KMS-11 (cell line): Measurements from ENCODE around the gene KLHL6.

Source experiments
- H2AFZ ChIP-seq: fragments of 200-600 bp; sonication (generic); 2 replicates; pipeline ENCODE4 v1.6.1; 2016; ENCODE audit warnings: antibody characterized with exemption, mixed run types, low read depth
- H3K27ac ChIP-seq: fragments of 200-600 bp; sonication (generic); 2 replicates; pipeline ENCODE4 v1.6.1; 2016; ENCODE audit warnings: mild to moderate bottlenecking, mixed run types
- H3K27me3 ChIP-seq: fragments of 200-600 bp; sonication (generic); 2 replicates; pipeline ENCODE4 v1.6.1; 2017; ENCODE audit warnings: mild to moderate bottlenecking, low read depth, mixed run types, moderate library complexity; ENCODE audit not compliant: insufficient read depth
- H3K36me3 ChIP-seq: fragments of 200-600 bp; sonication (generic); 2 replicates; pipeline ENCODE4 v1.6.1; 2017; ENCODE audit warnings: mild to moderate bottlenecking, mixed run types; ENCODE audit not compliant: insufficient read depth
- H3K4me1 ChIP-seq: fragments of 200-600 bp; sonication (generic); 2 replicates; pipeline ENCODE4 v1.6.1; 2016; ENCODE audit warnings: mild to moderate bottlenecking, low read depth, mixed run types; ENCODE audit not compliant: poor library complexity, severe bottlenecking
- H3K4me2 ChIP-seq: fragments of 200-600 bp; sonication (generic); 2 replicates; pipeline ENCODE4 v1.7.0; 2016; ENCODE audit warnings: mild to moderate bottlenecking, mixed run types
- H3K4me3 ChIP-seq: fragments of 200-600 bp; sonication (generic); IDR thresholded peaks from 2 replicates; pipeline ENCODE4 v1.6.1; 2017; ENCODE audit warnings: low read depth, low read length, mixed read lengths; ENCODE audit not compliant: insufficient read depth
- H3K79me2 ChIP-seq: fragments of 200-600 bp; sonication (generic); 2 replicates; pipeline ENCODE4 v1.6.1; 2016; ENCODE audit warnings: low read depth, mixed run types; ENCODE audit not compliant: insufficient read depth
- H3K9ac ChIP-seq: fragments of 200-600 bp; sonication (generic); 2 replicates; pipeline ENCODE4 v1.6.1; 2016; ENCODE audit warnings: mild to moderate bottlenecking, mixed run types
- H4K20me1 ChIP-seq: fragments of 200-600 bp; sonication (generic); 2 replicates; pipeline ENCODE4 v1.6.1; 2016; ENCODE audit warnings: mild to moderate bottlenecking, mixed run types; ENCODE audit not compliant: insufficient read depth
- TF ChIP-seq, protein P1 (sequence below): fragments of 200-600 bp; sonication (generic); conservative IDR thresholded peaks from 2 replicates; pipeline ENCODE4 v1.6.1; 2017; ENCODE audit warnings: low read depth, mild to moderate bottlenecking, antibody characterized with exemption, low read length, moderate library complexity, mixed read lengths

KLHL6 gene, protein sequence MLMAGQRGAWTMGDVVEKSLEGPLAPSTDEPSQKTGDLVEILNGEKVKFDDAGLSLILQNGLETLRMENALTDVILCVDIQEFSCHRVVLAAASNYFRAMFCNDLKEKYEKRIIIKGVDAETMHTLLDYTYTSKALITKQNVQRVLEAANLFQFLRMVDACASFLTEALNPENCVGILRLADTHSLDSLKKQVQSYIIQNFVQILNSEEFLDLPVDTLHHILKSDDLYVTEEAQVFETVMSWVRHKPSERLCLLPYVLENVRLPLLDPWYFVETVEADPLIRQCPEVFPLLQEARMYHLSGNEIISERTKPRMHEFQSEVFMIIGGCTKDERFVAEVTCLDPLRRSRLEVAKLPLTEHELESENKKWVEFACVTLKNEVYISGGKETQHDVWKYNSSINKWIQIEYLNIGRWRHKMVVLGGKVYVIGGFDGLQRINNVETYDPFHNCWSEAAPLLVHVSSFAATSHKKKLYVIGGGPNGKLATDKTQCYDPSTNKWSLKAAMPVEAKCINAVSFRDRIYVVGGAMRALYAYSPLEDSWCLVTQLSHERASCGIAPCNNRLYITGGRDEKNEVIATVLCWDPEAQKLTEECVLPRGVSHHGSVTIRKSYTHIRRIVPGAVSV

DNA sequence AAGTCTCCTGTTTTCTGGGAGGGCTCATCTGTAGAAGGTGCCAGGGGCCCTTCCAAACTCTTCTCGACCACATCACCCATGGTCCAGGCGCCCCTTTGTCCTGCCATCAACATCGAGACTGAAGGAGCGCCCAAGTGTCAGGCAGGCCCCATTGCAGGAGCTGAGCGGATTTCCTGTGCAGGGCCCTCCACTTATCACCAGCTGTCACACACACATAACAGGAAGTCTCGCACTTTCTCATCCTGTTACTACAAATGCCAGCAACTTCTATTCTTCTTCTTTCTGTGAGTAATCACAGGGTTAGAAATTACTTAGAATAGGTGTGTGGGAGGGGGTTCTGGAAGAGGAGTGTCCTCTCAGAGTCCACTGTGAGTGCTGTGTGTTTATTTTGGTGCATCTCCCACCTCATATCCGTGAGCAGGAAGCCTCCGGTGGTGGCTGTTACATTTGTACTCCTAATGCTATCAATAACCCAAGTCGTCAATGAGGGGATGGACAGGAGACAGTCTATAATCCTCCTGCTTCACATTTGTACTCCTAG lies at the start of gene KLHL6:
Gene KLHL6, minus strand, starts transcription at position 166 of the 541 bp plus-strand sequence. Its CDS starts 53 bp downstream, at position 113.
- Histone ChIP-seq H3K4me3 (no peak within 1 kb of the TSS), H3K36me3 (no peaks in the 10 kb centered on the region), H3K27ac (no peak within 1 kb of the TSS), H3K9ac (no peak within 1 kb of the TSS), H3K27me3 (no peaks in the 10 kb centered on the region), H3K4me1 (no peaks in the 10 kb centered on the region), H4K20me1 (no peaks in the 10 kb centered on the region), H3K79me2 (no peaks in the 10 kb centered on the region), H3K4me2 (no peak within 1 kb of the TSS), H2AFZ (no peak within 1 kb of the TSS)
- TF ChIP-seq, protein P1, sequence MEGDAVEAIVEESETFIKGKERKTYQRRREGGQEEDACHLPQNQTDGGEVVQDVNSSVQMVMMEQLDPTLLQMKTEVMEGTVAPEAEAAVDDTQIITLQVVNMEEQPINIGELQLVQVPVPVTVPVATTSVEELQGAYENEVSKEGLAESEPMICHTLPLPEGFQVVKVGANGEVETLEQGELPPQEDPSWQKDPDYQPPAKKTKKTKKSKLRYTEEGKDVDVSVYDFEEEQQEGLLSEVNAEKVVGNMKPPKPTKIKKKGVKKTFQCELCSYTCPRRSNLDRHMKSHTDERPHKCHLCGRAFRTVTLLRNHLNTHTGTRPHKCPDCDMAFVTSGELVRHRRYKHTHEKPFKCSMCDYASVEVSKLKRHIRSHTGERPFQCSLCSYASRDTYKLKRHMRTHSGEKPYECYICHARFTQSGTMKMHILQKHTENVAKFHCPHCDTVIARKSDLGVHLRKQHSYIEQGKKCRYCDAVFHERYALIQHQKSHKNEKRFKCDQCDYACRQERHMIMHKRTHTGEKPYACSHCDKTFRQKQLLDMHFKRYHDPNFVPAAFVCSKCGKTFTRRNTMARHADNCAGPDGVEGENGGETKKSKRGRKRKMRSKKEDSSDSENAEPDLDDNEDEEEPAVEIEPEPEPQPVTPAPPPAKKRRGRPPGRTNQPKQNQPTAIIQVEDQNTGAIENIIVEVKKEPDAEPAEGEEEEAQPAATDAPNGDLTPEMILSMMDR, result no peak

DNA sequence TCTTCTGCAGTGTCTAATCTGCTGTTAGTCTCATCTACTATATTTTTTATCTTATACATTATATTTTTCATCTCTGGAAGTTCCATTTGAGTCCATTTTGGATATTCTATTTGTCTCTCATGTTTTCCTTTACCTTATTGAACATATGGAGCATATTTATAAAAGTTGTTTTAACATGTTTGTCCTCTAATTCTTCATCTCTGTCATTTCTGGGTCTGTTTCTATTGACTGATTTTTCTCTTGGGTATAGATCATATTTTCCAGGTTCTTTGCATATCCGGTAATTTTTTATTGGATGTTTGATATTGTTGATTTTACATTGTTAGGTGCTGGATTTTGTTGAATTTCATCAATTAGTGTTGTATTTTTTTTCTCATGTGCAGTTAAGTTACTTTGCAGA lies 42.5 kb upstream of the KLHL6 start:
- Histone ChIP-seq H4K20me1 (no peaks in the 10 kb centered on the region), H3K79me2 (no peaks in the 10 kb centered on the region), H3K9ac (no peak overlapping the region), H3K4me1 (no peaks in the 10 kb centered on the region), H3K27ac (no peak overlapping the region), H3K36me3 (no peaks in the 10 kb centered on the region), H2AFZ (no peak overlapping the region), H3K4me2 (no peak overlapping the region), H3K4me3 (no peak overlapping the region), H3K27me3 (no peaks in the 10 kb centered on the region)
- TF ChIP-seq, protein P1, result no peak

DNA sequence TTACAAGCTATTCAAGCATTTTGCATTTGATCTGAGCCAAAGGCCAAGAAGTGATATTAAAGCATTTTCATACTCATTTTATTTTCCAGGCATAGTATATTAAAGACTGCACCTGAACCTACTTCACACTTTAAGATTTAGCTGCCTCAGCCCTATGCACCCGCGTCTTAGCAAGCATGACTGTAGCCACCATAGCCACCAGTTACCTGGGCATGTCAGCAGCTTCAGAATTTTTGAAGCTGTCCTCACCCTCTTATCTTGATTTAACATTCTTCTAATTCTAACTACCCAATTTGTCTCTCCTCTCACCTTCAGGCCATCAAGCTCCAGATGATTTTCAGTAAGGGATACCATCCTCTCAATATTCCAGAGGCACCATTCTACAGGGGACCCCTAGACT lies 39.1 kb upstream of the KLHL6 start:
- no peak overlapping the region for H3K4me2 ChIP-seq
- no peak overlapping the region for H3K27ac ChIP-seq
- no peaks in the 10 kb centered on the region for H3K27me3 ChIP-seq
- H3K36me3 ChIP-seq, result no peaks in the 10 kb centered on the region
- TF ChIP-seq, protein P1, result no peak
- H2AFZ ChIP-seq, result no peak overlapping the region
- no peak overlapping the region for H3K9ac ChIP-seq
- H3K4me1 ChIP-seq, result no peaks in the 10 kb centered on the region
- no peaks in the 10 kb centered on the region for H4K20me1 ChIP-seq
- H3K79me2 ChIP-seq, result no peaks in the 10 kb centered on the region
- H3K4me3 ChIP-seq, result no peak overlapping the region

- H2AFZ ChIP-seq, result no peak overlapping the region
- H4K20me1 ChIP-seq, result no peaks in the 10 kb centered on the region
- no peaks in the 10 kb centered on the region for H3K36me3 ChIP-seq
- H3K4me1 ChIP-seq, result no peaks in the 10 kb centered on the region
- H3K27ac ChIP-seq, result no peak overlapping the region
- H3K4me3 ChIP-seq, result no peak overlapping the region
- no peak overlapping the region for H3K4me2 ChIP-seq
- no peaks in the 10 kb centered on the region for H3K27me3 ChIP-seq
- TF ChIP-seq, protein P1, result no peak
- no peak overlapping the region for H3K9ac ChIP-seq
- H3K79me2 ChIP-seq, result no peaks in the 10 kb centered on the region
Measured at GRCh38 chr3:183592821-183593220, 37.3 kb upstream of the KLHL6 start.
